ENCODE results near the gene FHIP1B. TPM values are rescaled to one million over a fixed set of nuclear protein-coding genes. Genes with fewer than 3 reads are reported as not detected.

FHIP1B gene
- total and polyA plus RNA-seq, 4 donors = 14.6 to 42.3 (median 33.9) TPM

- no peak overlapping the region for H3K4me3 ChIP-seq (ENCODE audit: low read depth, low read length)
- 100% methylated on average over 1 of the region's 2 CpGs for WGBS (ENCODE audit: insufficient coverage)
- H3K36me3 ChIP-seq (ENCODE audit: control insufficient read depth, insufficient read depth, low read length) = no peaks in the 10 kb centered on the region
- H3K9me3 ChIP-seq (ENCODE audit: control insufficient read depth, insufficient read depth, low read length) = no peaks in the 10 kb centered on the region
- no peaks in the 10 kb centered on the region for H3K4me1 ChIP-seq (ENCODE audit: control insufficient read depth, insufficient read depth, low read length)
- H3K27ac ChIP-seq (ENCODE audit: low read depth, low read length) = no peak overlapping the region
- no peak for DNase-seq (ENCODE audit: low read depth in 4 of 6, low spot score in 6 of 6)
- no peaks in the 10 kb centered on the region for H3K27me3 ChIP-seq (ENCODE audit: control insufficient read depth, insufficient read depth, low read length)
Measured at GRCh38 chr11:6245536-6245935, 11.1 kb upstream of the FHIP1B start.

GRCh38 chr11:6241316-6241715 is 6.9 kb upstream of the FHIP1B start:
- H3K27me3 ChIP-seq (ENCODE audit: control insufficient read depth, insufficient read depth, low read length) = no peaks in the 10 kb centered on the region
- H3K27ac ChIP-seq (ENCODE audit: low read depth, low read length) = no peak overlapping the region
- H3K4me3 ChIP-seq (ENCODE audit: low read depth, low read length) = no peak overlapping the region
- H3K9me3 ChIP-seq (ENCODE audit: control insufficient read depth, insufficient read depth, low read length) = no peaks in the 10 kb centered on the region
- H3K36me3 ChIP-seq (ENCODE audit: control insufficient read depth, insufficient read depth, low read length) = no peaks in the 10 kb centered on the region
- no peaks in the 10 kb centered on the region for H3K4me1 ChIP-seq (ENCODE audit: control insufficient read depth, insufficient read depth, low read length)
- 94% methylated on average over 7 of the region's 7 CpGs for WGBS (ENCODE audit: insufficient coverage)
- no peak for DNase-seq (ENCODE audit: low read depth in 4 of 6, low spot score in 6 of 6)

GRCh38 chr11:6240781-6241180 is 6.3 kb upstream of the FHIP1B start:
- Histone ChIP-seq H3K27ac (ENCODE audit: low read depth, low read length) (no peak overlapping the region), H3K4me3 (ENCODE audit: low read depth, low read length) (no peak overlapping the region), H3K36me3 (ENCODE audit: control insufficient read depth, insufficient read depth, low read length) (no peaks in the 10 kb centered on the region), H3K27me3 (ENCODE audit: control insufficient read depth, insufficient read depth, low read length) (no peaks in the 10 kb centered on the region), H3K9me3 (ENCODE audit: control insufficient read depth, insufficient read depth, low read length) (no peaks in the 10 kb centered on the region), H3K4me1 (ENCODE audit: control insufficient read depth, insufficient read depth, low read length) (no peaks in the 10 kb centered on the region)
- DNase-seq (ENCODE audit: low read depth in 4 of 6, low spot score in 6 of 6) = no peak
- WGBS (ENCODE audit: insufficient coverage) = 100% methylated on average over 1 of the region's 1 CpG

- Histone ChIP-seq H3K36me3 (ENCODE audit: control insufficient read depth, insufficient read depth, low read length) (no peaks in the 10 kb centered on the region), H3K27ac (ENCODE audit: low read depth, low read length) (no peak overlapping the region), H3K27me3 (ENCODE audit: control insufficient read depth, insufficient read depth, low read length) (no peaks in the 10 kb centered on the region), H3K4me1 (ENCODE audit: control insufficient read depth, insufficient read depth, low read length) (peaks cover 6% of the 10 kb centered on the region), H3K4me3 (ENCODE audit: low read depth, low read length) (no peak overlapping the region), H3K9me3 (ENCODE audit: control insufficient read depth, insufficient read depth, low read length) (no peaks in the 10 kb centered on the region)
- WGBS (ENCODE audit: insufficient coverage) = 94% methylated on average over 28 of the region's 28 CpGs
- no peak for DNase-seq (ENCODE audit: low read depth in 4 of 6, low spot score in 6 of 6)
Measured at GRCh38 chr11:6240139-6240538, 5.7 kb upstream of the FHIP1B start.

- no peak within 1 kb of the TSS for H3K4me3 ChIP-seq (ENCODE audit: low read depth, low read length)
- no peaks in the 10 kb centered on the region for H3K36me3 ChIP-seq (ENCODE audit: control insufficient read depth, insufficient read depth, low read length)
- H3K9me3 ChIP-seq (ENCODE audit: control insufficient read depth, insufficient read depth, low read length) = no peaks in the 10 kb centered on the region
- DNase-seq (ENCODE audit: low read depth in 4 of 6, low spot score in 6 of 6) = no peak
- 59% methylated on average over 1 of the region's 1 CpG for WGBS (ENCODE audit: insufficient coverage)
- peaks cover 10% of the 10 kb centered on the region for H3K4me1 ChIP-seq (ENCODE audit: control insufficient read depth, insufficient read depth, low read length)
- no peak within 1 kb of the TSS for H3K27ac ChIP-seq (ENCODE audit: low read depth, low read length)
- H3K27me3 ChIP-seq (ENCODE audit: control insufficient read depth, insufficient read depth, low read length) = no peaks in the 10 kb centered on the region
Measured at GRCh38 chr11:6238902-6239301, 4.5 kb upstream of the FHIP1B start, which contains the start of gene CNGA4. Gene CNGA4 (plus strand): TSS chr11:6239089. CDS start chr11:6239207, 118 bp downstream.

GRCh38 chr11:6237761-6238302 is 3.4 kb upstream of the FHIP1B start:
- WGBS (ENCODE audit: insufficient coverage) = 85% methylated on average over 4 of the region's 5 CpGs

GRCh38 chr11:6237266-6237665 is 2.8 kb upstream of the FHIP1B start:
- Histone ChIP-seq H3K4me3 (ENCODE audit: low read depth, low read length) (no peak overlapping the region), H3K4me1 (ENCODE audit: control insufficient read depth, insufficient read depth, low read length) (peaks cover 12% of the 10 kb centered on the region), H3K27ac (ENCODE audit: low read depth, low read length) (no peak overlapping the region), H3K36me3 (ENCODE audit: control insufficient read depth, insufficient read depth, low read length) (no peaks in the 10 kb centered on the region), H3K9me3 (ENCODE audit: control insufficient read depth, insufficient read depth, low read length) (no peaks in the 10 kb centered on the region), H3K27me3 (ENCODE audit: control insufficient read depth, insufficient read depth, low read length) (no peaks in the 10 kb centered on the region)
- no peak for DNase-seq (ENCODE audit: low read depth in 4 of 6, low spot score in 6 of 6)
- WGBS (ENCODE audit: insufficient coverage) = 100% methylated on average over 2 of the region's 4 CpGs

More at GRCh38 chr11:6237761-6238302, 3.4 kb upstream of the FHIP1B start:
- Histone ChIP-seq H3K4me1 (ENCODE audit: control insufficient read depth, insufficient read depth, low read length) (peaks cover 12% of the 10 kb centered on the region), H3K27me3 (ENCODE audit: control insufficient read depth, insufficient read depth, low read length) (no peaks in the 10 kb centered on the region), H3K27ac (ENCODE audit: low read depth, low read length) (no peak overlapping the region), H3K4me3 (ENCODE audit: low read depth, low read length) (no peak overlapping the region), H3K9me3 (ENCODE audit: control insufficient read depth, insufficient read depth, low read length) (no peaks in the 10 kb centered on the region), H3K36me3 (ENCODE audit: control insufficient read depth, insufficient read depth, low read length) (no peaks in the 10 kb centered on the region)
- no peak for DNase-seq (ENCODE audit: low read depth in 4 of 6, low spot score in 6 of 6)

GRCh38 chr11:6233984-6234386 is 451 bp downstream of the FHIP1B start:
- WGBS (ENCODE audit: insufficient coverage) = 2% methylated on average over 10 of the region's 10 CpGs
- Histone ChIP-seq H3K4me3 (ENCODE audit: low read depth, low read length) (peak overlapping the region; percentile 91), H3K9me3 (ENCODE audit: control insufficient read depth, insufficient read depth, low read length) (no peaks in the 10 kb centered on the region), H3K36me3 (ENCODE audit: control insufficient read depth, insufficient read depth, low read length) (no peaks in the 10 kb centered on the region), H3K4me1 (ENCODE audit: control insufficient read depth, insufficient read depth, low read length) (peaks cover 12% of the 10 kb centered on the region), H3K27ac (ENCODE audit: low read depth, low read length) (peak overlapping the region; percentile 79), H3K27me3 (ENCODE audit: control insufficient read depth, insufficient read depth, low read length) (no peaks in the 10 kb centered on the region)
- DNase-seq (ENCODE audit: low read depth in 4 of 6, low spot score in 6 of 6) = no peak

GRCh38 chr11:6232899-6233298 is 1.5 kb downstream of the FHIP1B start:
- no peak for DNase-seq (ENCODE audit: low read depth in 4 of 6, low spot score in 6 of 6)
- Histone ChIP-seq H3K27me3 (ENCODE audit: control insufficient read depth, insufficient read depth, low read length) (no peaks in the 10 kb centered on the region), H3K4me3 (ENCODE audit: low read depth, low read length) (no peak overlapping the region), H3K4me1 (ENCODE audit: control insufficient read depth, insufficient read depth, low read length) (peaks cover 12% of the 10 kb centered on the region), H3K36me3 (ENCODE audit: control insufficient read depth, insufficient read depth, low read length) (no peaks in the 10 kb centered on the region), H3K9me3 (ENCODE audit: control insufficient read depth, insufficient read depth, low read length) (no peaks in the 10 kb centered on the region), H3K27ac (ENCODE audit: low read depth, low read length) (no peak overlapping the region)

- DNase-seq (ENCODE audit: low read depth in 4 of 6, low spot score in 6 of 6) = no peak
- H3K4me3 ChIP-seq (ENCODE audit: low read depth, low read length) = no peak overlapping the region
- H3K4me1 ChIP-seq (ENCODE audit: control insufficient read depth, insufficient read depth, low read length) = peaks cover 5% of the 10 kb centered on the region
- H3K27me3 ChIP-seq (ENCODE audit: control insufficient read depth, insufficient read depth, low read length) = no peaks in the 10 kb centered on the region
- no peaks in the 10 kb centered on the region for H3K9me3 ChIP-seq (ENCODE audit: control insufficient read depth, insufficient read depth, low read length)
- WGBS (ENCODE audit: insufficient coverage) = no CpG with 5 or more reads among the region's 2 CpGs
- H3K27ac ChIP-seq (ENCODE audit: low read depth, low read length) = no peak overlapping the region
- no peaks in the 10 kb centered on the region for H3K36me3 ChIP-seq (ENCODE audit: control insufficient read depth, insufficient read depth, low read length)
Measured at GRCh38 chr11:6229911-6230310, 4.5 kb downstream of the FHIP1B start.

All from spinal cord (tissue), 10 donors.